HEK293 (cell line): Measurements from ENCODE around the gene PRR13.
A peak's percentile ranks its signal among the peaks of the same experiment; 100 is the strongest.

Source experiments
- CTCF ChIA-PET: fragments of 350-600 bp; formaldehyde crosslinking; extraction: SDS; loops from one replicate; lab custom pipeline; 2021; ENCODE audit warnings: antibody characterized with exemption; lab: Yijun Ruan, JAX
- POLR2A ChIA-PET: fragments of 300-600 bp; formaldehyde crosslinking; extraction: SDS; loops from one replicate; lab custom pipeline; 2020; ENCODE audit warnings: antibody characterized with exemption, inconsistent platforms; lab: Yijun Ruan, JAX
- H3K27ac ChIP-seq: fragments of 200-500 bp; sonication (Bioruptor generic); 2 replicates; pipeline ENCODE4 v1.5.1; 2014; ENCODE audit warnings: low read depth, low read length, control low read depth, inconsistent platforms; ENCODE audit errors: extremely low read depth
- H3K36me3 ChIP-seq, 2 experiments: fragments of 200-500 bp in 1 of 2; sonication (Bioruptor generic) in 1 of 2; 1 replicate in 1 of 2; 2 replicates in 1 of 2; pipeline ENCODE4 v1.5.1; 2014 to 2017; ENCODE audit warnings: inconsistent platforms in 2 of 2, low read length in 2 of 2; ENCODE audit not compliant: control insufficient read depth in 2 of 2, insufficient read depth in 1 of 2
- H3K4me1 ChIP-seq: fragments of 200-500 bp; sonication (Bioruptor generic); 2 replicates; pipeline ENCODE4 v1.5.1; 2014; ENCODE audit warnings: mild to moderate bottlenecking, low read length, inconsistent platforms; ENCODE audit not compliant: control insufficient read depth, insufficient read depth
- H3K4me3 ChIP-seq: 2 replicates; pipeline ENCODE4 v1.5.1; 2011; ENCODE audit warnings: low read depth, mild to moderate bottlenecking, control low read depth, low read length, moderate library complexity
- H3K9me3 ChIP-seq: fragments of 200-500 bp; sonication (Bioruptor generic); 2 replicates; pipeline ENCODE4 v1.5.1; 2014; ENCODE audit warnings: low read depth, low read length, inconsistent platforms; ENCODE audit not compliant: control insufficient read depth, insufficient read depth
- GLIS2 ChIP-seq: fragments of 450-650 bp; formaldehyde crosslinking; IDR thresholded peaks from 2 replicates; pipeline ENCODE4 v1.5.1; 2016; ENCODE audit warnings: missing biosample characterization, missing genetic modification characterization
- KLF9 ChIP-seq: fragments of 450-650 bp; formaldehyde crosslinking; IDR thresholded peaks from 2 replicates; pipeline ENCODE4 v1.5.1; 2016; ENCODE audit warnings: missing biosample characterization, missing genetic modification characterization, low read depth
- PATZ1 ChIP-seq: fragments of 450-650 bp; formaldehyde crosslinking; IDR thresholded peaks from 2 replicates; pipeline ENCODE4 v1.5.1; 2016; ENCODE audit warnings: missing biosample characterization, missing genetic modification characterization
- PRDM10 ChIP-seq: fragments of 450-650 bp; formaldehyde crosslinking; IDR thresholded peaks from 2 replicates; pipeline ENCODE4 v1.5.1; 2016; ENCODE audit warnings: missing biosample characterization, missing genetic modification characterization
- ZBTB48 ChIP-seq: fragments of 450-650 bp; formaldehyde crosslinking; IDR thresholded peaks from 2 replicates; pipeline ENCODE4 v1.5.1; 2016; ENCODE audit warnings: missing biosample characterization, missing genetic modification characterization
- ZBTB7A ChIP-seq: fragments of 450-650 bp; formaldehyde crosslinking; IDR thresholded peaks from 2 replicates; pipeline ENCODE4 v1.5.1; 2016; ENCODE audit warnings: low read depth, missing biosample characterization, missing genetic modification characterization
- ZFP37 ChIP-seq: fragments of 450-650 bp; formaldehyde crosslinking; IDR thresholded peaks from 2 replicates; pipeline ENCODE4 v1.5.1; 2016; ENCODE audit warnings: missing biosample characterization, missing genetic modification characterization
- ZNF18 ChIP-seq: fragments of 450-650 bp; formaldehyde crosslinking; IDR thresholded peaks from 2 replicates; pipeline ENCODE4 v1.5.1; 2016; ENCODE audit warnings: missing biosample characterization, missing genetic modification characterization
- ZNF202 ChIP-seq: fragments of 450-650 bp; formaldehyde crosslinking; IDR thresholded peaks from 2 replicates; pipeline ENCODE4 v1.5.1; 2016; ENCODE audit warnings: missing biosample characterization, missing genetic modification characterization, borderline replicate concordance
- ZNF37A ChIP-seq: fragments of 450-650 bp; IDR thresholded peaks from 2 replicates; pipeline ENCODE4 v1.5.1; 2018; ENCODE audit warnings: missing biosample characterization, missing genetic modification characterization
- ZNF560 ChIP-seq: fragments of 450-650 bp; formaldehyde crosslinking; IDR thresholded peaks from 2 replicates; pipeline ENCODE4 v1.5.1; 2017; ENCODE audit warnings: missing biosample characterization, missing genetic modification characterization, borderline replicate concordance
- ZNF585B ChIP-seq: fragments of 450-650 bp; formaldehyde crosslinking; IDR thresholded peaks from 2 replicates; pipeline ENCODE4 v1.5.1; 2016; ENCODE audit warnings: missing biosample characterization, missing genetic modification characterization
- ZNF600 ChIP-seq: fragments of 450-650 bp; formaldehyde crosslinking; IDR thresholded peaks from 2 replicates; pipeline ENCODE4 v1.5.1; 2016; ENCODE audit warnings: missing biosample characterization, missing genetic modification characterization
- ZNF704 ChIP-seq: fragments of 450-650 bp; formaldehyde crosslinking; IDR thresholded peaks from 2 replicates; pipeline ENCODE4 v1.5.1; 2016; ENCODE audit warnings: missing biosample characterization, missing genetic modification characterization
- ZNF785 ChIP-seq: fragments of 450-650 bp; formaldehyde crosslinking; IDR thresholded peaks from 2 replicates; pipeline ENCODE4 v1.5.1; 2016; ENCODE audit warnings: missing biosample characterization, missing genetic modification characterization
- ZNF843 ChIP-seq: fragments of 450-650 bp; formaldehyde crosslinking; IDR thresholded peaks from 2 replicates; pipeline ENCODE4 v1.5.1; 2016; ENCODE audit warnings: missing biosample characterization, missing genetic modification characterization

The PRR13 gene

GRCh38 chr12:53486736-53487487 is 45.4 kb downstream of the PRR13 start:
- Histone ChIP-seq H3K36me3 (peaks cover 3 to 60% of the 10 kb centered on the region in 2 experiments; a peak in 2 of 3 replicates), H3K27ac (0 out of 2 replicates have a peak overlapping the region, but pooled peaks have one; percentile 10), H3K9me3 (no peaks in the 10 kb centered on the region), H3K4me3 (no peak overlapping the region), H3K4me1 (no peaks in the 10 kb centered on the region)
- POLR2A ChIA-PET = interaction anchor here (1.3 kb wide), 1 partner anchor 14 kb away, joined by 4 read pairs; the partner anchor contains the start of gene TARBP2
- TF ChIP-seq ZNF785 (tag by site-specific recombination) (no peak), PATZ1 (tag by site-specific recombination) (0 out of 2 replicates have a peak, but pooled peaks have one; percentile 9), ZNF704 (tag by site-specific recombination) (no peak), GLIS2 (peak; percentile 41; the same call in 1 of the 2 replicates), ZNF600 (0 out of 2 replicates have a peak, but pooled peaks have one; percentile 22), ZNF843 (no peak), PRDM10 (tag by site-specific recombination) (peak; percentile 30), ZBTB48 (tag by site-specific recombination) (0 out of 2 replicates have a peak, but pooled peaks have one; percentile 22)
- CTCF ChIA-PET = no interaction called here

GRCh38 chr12:53489242-53489864 is 47.8 kb downstream of the PRR13 start:
- ChIA-PET CTCF (interaction anchor here (0.9 to 1.0 kb wide), 4 partner anchors 17 to 68 kb away, joined by 3 read pairs; no protein-coding TSS in a partner anchor), POLR2A (interaction anchor here (1.0 to 1.4 kb wide), 4 partner anchors 12 to 49 kb away, joined by 3 to 6 read pairs (median 4); partner anchors contain the start of gene TARBP2)
- Histone ChIP-seq H3K9me3 (no peaks in the 10 kb centered on the region), H3K4me1 (peaks cover 10% of the 10 kb centered on the region), H3K4me3 (no peak overlapping the region), H3K27ac (no peak overlapping the region), H3K36me3 (peaks cover 3 to 35% of the 10 kb centered on the region in 2 experiments; a peak in 2 of 3 replicates)
- TF ChIP-seq PATZ1 (tag by site-specific recombination) (no peak), ZNF202 (tag by site-specific recombination) (no peak), ZNF560 (tag by site-specific recombination) (no peak), KLF9 (tag by site-specific recombination) (no peak), ZFP37 (peak; percentile 35; the same call in 1 of the 2 replicates), ZNF37A (tag by site-specific recombination) (no peak), ZNF585B (tag by site-specific recombination) (no peak), ZBTB7A (tag by site-specific recombination) (no peak), ZNF18 (no peak)
